Hindlimb muscle (tissue), 1 donor: Measurements from ENCODE around the gene NFIA. TPM values are rescaled to one million over a fixed set of nuclear protein-coding genes. Genes with fewer than 3 reads are reported as not detected.

Source experiments
- DNase-seq: peaks from one replicate; pipeline ENCODE4 v3.0.0-alpha.2; 2013
- polyA plus RNA-seq: library from polyadenylated mRNA; unstranded; fragments of 120-200 nt; gene quantifications from one replicate; pipeline ENCODE4 v1.2.1, GENCODE V29; 2013; ENCODE audit not compliant: insufficient read length

Gene NFIA
- polyA plus RNA-seq, result 32.9 TPM

- peak; percentile 76 for DNase-seq
Observed at GRCh38 chr1:61082311-61083012, at the start of gene NFIA. NFIA (plus strand) TSS chr1:61082561.

DNA sequence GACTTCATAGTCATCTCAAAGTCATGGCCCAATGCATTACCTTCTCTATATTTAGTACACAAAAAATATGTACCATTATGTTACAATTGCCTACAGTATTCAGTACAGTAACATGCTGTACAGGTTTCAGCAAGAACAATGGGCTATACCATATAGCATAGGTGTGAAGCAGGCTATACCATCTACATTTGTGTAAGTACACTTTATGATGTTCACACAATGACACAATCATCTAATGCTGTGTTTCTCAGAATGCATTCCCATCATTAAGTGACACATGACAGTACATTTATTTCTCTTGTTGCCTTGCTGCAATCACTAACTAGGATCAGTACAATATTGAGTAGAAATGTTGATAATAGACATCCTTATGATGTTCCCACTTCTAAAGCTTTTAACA is 46.5 kb upstream of the NFIA start:
- no peak for DNase-seq

- no peak for DNase-seq
Observed at GRCh38 chr1:61042466-61043009, 39.8 kb upstream of the NFIA start.

DNA sequence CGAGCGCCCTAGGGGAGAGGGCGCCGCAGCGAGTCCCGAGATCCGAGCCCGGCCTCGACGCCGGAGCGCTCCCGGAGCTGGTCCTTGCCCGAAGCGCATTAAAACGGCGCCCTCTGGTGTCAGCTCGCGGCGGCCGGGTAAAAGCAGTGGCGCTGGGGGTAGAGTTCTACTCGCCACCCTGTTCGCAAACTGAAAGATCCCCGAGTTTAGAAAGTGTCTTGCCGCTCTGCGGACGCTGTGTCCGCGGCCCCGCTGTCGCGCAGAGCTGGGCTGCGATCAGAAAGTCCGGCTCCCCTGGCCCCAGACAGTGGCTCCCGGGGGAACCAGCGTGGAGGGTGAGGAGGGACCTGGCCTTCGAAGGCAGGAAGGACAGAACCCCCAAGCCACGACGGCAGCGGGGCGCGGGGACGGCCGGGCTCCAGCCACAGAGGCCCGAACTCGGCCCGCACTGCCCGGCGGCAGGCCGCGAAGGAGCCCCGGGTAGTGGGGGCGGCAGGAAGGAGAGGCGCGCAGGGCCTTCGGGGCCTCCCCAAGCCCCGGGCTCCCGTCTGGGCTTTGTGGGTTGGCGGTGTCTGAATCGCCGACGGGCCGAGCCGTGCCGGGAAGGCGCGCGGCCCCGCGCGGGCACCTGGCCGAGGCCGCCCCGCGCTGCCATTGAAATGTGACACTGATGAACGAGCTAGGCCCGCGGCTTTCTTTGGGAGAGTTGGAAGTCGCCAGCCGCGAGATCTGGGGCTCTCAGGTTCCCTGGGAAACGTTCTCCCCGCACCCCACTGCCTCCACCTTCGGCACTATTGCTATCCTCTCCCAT is 39.1 kb upstream of the NFIA start:
- DNase-seq, result peak; percentile 92

GRCh38 chr1:61046434-61046833 is 35.9 kb upstream of the NFIA start:
- DNase-seq, result no peak

DNA sequence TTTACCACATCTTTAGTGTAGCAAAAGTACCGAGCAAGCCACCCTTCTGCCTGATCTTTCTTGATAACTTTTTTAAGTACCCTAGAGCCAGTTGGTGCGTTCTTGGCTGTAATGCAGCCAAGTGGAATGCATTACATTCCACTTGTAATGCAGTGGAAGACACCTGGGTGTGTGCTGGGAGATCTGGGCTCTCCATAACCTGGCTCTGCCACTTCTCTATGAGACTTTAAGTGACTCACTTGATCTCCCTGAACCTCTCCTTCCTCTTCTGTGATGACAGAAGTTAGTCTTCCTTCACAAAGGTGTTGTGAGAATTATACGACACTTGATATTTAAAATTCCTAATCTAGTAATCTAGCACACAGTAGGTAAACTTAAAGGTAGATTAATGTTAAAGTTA is 35.3 kb upstream of the NFIA start:
- DNase-seq, result no peak

DNA sequence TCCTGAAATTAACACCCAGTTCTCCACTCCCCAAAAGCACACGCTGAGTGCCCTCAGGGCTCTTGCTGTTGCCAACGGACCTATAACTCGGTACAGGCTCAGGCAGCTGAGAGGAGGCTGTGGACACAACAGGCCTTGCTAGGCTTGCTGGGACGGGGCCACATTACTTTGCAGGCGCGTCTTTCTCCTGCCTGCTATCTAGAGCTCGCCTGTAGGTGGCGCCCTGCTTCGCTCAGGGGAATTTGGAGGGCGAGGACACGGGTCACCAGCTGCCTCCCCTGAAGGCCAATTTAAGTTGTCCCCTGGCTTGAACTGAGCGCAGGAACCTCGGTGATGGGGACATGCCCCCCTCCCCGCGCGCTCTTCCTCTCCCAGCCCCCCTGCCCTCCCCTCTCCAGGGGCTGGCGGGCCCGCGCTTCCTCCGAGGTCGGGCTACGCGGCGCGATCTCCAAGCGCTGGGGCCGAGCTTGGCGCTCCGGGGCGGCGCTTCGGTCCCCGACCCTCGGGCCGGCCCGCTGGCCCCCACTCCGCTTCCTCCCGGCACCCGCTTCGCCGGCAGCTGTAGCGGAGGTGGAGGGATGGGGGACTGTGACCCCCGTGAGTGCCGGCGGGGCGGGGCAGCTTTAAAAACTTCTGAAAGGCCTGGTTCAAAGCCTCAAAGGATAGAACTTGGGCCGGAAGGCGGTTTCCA is 32.4 kb upstream of the NFIA start:
- peak; percentile 96 for DNase-seq

- DNase-seq, result no peak
Observed at GRCh38 chr1:61050541-61051442, 31.6 kb upstream of the NFIA start.

DNA sequence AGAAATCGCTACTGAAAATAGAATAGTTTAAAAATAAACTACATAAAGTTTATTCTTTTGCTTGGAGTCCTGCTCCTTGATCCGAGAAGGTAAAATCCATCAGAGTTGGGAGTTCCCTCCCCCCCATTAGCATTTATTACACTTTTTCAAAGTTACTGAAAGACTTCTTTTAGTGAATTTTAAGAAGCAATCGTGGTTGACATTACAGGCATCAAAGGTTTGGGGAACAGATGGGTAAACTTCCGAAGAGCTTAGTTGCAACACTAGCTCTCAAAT is 31.0 kb upstream of the NFIA start:
- no peak for DNase-seq

DNA sequence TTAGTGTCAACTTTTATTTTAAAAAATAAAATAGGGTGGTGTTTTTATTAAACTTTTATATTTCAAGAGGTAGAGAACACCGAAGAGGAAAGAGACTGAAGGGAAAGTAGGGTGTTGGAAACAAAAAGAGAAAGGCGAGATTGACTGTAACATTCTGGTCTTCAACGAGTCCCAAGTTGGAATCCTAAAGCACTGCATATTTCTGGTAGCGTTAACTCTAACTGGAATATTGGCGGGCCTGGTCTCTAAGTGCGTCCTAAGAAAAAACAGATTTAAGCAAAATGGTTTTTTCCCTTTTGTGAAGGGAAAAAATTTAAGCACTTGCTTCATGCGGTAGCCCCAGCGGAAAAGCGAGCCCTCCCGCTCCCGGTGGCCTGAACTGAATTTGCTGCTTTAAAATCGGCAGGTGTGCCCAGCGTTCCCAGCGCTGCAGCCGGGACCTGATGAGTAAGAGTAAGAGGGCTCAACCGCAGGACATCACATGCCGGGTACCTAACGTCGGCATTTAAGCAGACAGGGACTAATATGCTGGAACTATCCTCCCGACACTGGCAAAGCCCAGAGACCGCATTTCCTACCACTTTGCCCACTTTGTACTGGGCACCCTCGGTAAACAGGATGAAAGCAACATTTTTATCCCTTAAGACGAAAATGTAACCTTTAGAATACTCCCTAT is 30.5 kb upstream of the NFIA start:
- peak; percentile 56 for DNase-seq

- no peak for DNase-seq
Observed at GRCh38 chr1:61052395-61053225, 29.8 kb upstream of the NFIA start.

GRCh38 chr1:61053226-61053711 is 29.1 kb upstream of the NFIA start:
- peak; percentile 27 for DNase-seq

DNA sequence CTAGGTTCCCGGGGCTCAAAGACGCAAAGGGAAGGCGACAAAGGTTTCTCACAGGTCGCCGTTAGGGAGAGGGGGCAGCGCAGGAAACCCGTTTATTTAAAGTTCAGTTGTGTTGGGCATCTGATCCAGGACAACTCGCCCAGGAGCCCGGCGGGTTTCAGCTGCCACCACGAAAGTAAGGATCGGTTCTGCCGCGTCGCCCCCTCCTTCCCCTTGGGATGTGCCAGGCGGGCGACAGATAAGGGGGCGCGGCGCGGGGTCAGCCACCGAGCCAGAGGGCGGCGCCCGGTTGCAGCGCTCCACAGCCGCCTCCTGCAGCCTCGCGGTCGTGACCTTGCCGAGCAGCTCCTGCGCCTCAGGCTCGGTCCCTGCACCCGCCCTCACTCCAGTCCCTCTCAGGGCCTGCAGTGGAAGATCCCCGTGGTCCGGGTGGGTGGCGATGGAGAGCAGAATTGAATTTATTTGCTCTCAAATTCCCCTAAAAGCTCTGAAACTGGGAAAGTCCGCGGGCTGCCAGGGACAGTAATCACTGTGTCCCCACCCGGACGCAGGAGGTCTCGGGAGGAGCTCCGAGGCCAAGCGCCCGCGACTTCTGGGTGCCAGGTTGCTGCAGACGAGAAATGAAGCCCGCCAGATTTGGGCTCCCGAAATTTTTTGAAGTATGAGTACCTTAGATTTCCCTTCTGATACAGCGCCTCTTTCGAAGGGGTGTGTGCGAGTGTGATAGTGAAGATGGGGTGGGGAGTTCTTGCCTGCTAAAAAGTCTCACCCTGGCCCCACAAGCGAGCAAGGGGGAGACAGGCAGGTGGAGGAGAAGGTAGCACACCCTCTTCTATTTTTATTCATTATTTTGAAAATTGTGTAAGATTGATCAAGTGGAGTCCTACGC is 28.4 kb upstream of the NFIA start:
- peak; percentile 45 for DNase-seq

GRCh38 chr1:61054601-61054993 is 27.8 kb upstream of the NFIA start:
- peak; percentile 23 for DNase-seq

GRCh38 chr1:61055110-61055614 is 27.2 kb upstream of the NFIA start:
- DNase-seq, result peak; percentile 77

- no peak for DNase-seq
Observed at GRCh38 chr1:61056196-61056572, 26.2 kb upstream of the NFIA start.

DNA sequence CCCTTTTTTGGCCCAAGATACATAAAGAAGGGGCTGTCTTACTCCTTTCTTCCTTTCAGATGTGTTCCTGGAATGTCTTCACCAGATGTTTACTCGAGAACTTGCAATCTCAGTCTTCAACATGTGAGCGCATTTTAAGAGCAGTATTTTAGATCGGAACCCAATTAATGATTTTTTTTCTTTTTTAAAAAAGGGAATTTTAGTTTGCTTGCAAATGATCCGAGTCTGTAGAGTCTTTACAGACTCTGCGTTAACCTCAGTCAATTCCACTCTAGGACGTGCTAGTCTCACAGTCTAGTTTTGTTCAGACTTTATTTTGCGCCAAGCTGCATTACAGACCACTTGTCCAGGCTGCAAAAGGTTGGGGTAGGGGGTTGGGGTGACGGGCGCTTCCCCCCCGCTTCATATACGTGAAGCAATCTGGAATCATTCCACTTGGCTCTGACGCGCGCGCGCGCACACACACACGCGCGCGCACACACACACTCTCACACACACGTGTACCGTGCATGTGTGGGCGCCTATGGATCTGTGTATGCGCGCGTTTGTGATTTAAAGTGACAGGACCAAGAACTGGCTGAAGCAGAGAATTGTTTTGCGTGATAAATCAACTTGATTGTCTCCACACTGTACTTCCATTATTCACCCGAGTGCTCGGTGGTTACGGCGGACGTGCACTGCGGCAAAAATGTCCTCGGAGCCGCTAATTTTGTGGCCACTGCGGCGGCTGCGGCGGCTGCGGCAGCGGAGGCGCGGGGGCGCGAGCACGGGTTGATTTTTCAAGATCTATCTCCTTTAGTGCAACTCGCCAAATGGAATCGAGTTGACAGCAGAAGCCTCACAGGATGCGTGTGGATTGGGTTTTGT is 25.6 kb upstream of the NFIA start:
- peak; percentile 92 for DNase-seq
